HG02973 (cell line): ENCODE data around the gene SYTL4.

Source experiments
- ATAC-seq: cut with Tn5 transposase; IDR thresholded peaks from one replicate; pipeline ENCODE4 v1.9.1; 2021; ENCODE audit warnings: moderate library complexity; ENCODE audit not compliant: unreplicated experiment

SYTL4 gene

GRCh38 chrX:100649550-100650356 lies 82.2 kb downstream of the SYTL4 start:
- ATAC-seq = no peak

DNA sequence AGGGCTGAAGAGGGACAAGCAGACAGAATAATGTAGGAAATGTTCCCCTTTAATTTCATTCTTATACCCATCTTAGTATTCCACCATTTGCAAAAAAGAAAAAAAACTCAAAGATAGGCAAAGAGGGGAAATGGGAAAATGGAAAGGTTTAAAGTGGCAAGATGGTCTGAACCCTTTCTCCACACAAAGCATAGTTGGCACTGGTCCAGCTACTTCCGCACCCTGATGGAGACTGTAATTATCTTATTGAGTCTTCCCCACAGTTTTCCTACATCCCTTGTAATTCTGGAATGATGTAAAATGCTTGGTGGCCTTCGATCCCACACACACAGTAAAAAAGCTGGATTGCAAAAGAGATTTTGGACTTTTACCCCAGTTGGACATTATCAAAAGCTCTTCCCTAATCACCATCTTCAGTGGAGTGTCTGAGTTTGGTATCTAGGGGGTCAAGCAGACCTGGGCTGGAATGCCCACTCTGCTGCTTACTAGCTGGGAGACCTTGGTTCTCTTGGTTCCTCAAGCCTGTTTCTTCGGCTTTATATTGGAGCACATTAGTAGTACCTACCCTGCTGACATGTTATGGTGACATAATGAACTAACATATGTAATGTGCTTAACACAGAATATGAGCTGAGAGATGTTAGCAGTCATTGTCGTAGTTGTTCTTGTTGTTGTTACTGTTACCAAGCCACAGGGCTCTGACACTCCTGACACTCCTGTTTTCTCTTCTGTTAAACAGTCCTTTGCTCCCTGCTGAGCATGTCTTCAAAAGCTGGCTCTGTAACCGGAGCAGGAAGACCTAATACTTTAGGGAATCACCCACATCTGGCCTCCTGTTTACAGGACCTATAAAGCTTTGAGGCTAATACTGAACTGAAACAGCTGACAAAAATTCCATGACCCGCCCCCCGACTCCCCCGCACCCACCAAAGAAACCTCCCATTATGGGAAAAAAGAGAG lies 83.2 kb downstream of the SYTL4 start:
- no peak for ATAC-seq

- ATAC-seq = no peak
Observed at GRCh38 chrX:100647739-100648138, 84.2 kb downstream of the SYTL4 start.

- no peak for ATAC-seq
Observed at GRCh38 chrX:100647095-100647494, 84.8 kb downstream of the SYTL4 start.

DNA sequence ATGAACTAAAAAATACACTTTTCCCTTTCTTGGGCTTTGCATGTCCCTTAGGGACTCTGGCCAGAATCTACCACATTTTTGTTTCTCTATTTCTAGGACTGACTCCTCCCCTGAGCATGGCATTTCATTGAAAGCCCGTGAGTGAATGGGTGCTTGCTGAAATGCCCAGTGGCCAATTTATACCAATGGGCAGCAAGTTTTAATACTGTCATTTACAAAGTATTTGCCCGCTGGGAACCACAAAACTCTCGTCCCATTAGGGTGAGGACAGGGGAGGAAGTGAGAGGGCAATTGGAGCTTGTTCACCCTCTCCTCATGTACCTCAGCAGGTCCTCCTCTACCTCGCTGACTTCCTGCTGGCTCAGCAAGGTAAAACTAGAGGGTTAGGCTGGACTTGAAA lies 86.8 kb downstream of the SYTL4 start:
- no peak for ATAC-seq

DNA sequence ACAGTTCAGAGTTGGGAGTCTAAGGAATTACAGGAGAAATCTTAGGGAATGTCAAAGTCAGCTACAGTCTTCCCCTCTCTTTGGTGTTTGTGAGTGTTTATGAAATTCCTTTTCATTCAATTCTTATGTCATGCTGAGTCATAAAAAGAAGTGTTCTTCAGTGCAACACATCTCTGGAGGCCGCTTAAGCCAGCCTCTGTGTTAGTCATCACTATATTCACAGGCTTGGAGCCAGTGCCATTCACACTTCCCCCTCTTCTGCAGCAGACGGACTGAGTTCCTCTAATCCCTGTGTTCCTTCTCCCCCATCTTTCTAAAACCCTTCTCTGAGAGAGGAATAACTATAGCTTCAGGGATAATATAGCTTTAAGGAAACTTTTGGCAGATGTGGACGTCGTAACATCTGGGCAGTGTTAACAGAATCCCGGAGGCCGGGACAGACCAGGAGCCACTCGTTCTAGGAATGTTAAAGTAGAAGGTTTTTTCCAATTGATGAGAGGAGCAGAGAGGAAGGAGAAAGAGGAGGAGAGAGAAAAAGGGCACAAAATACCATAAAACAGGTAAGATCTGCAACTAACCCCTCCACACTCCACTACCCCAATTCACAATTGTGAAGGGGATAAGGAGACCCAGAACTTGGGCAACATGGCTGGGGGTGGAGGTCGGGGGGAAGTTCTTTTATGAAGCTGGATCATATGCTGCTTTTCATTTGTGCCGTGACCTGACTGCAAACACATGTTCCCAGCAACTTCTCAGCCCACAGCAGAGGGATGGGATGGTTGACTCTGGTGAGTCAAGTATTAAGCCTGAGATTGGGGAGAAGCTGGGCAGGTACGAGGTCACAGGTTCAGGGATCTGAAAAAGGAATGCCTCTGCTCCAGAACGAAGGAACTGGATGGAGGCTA lies 87.7 kb downstream of the SYTL4 start, which contains the start of gene SRPX2:
Gene SRPX2 (plus strand): TSS at position 244 of the 905 bp plus-strand sequence. CDS start 2,124 bp downstream, outside the sequence.
- ATAC-seq = no peak

DNA sequence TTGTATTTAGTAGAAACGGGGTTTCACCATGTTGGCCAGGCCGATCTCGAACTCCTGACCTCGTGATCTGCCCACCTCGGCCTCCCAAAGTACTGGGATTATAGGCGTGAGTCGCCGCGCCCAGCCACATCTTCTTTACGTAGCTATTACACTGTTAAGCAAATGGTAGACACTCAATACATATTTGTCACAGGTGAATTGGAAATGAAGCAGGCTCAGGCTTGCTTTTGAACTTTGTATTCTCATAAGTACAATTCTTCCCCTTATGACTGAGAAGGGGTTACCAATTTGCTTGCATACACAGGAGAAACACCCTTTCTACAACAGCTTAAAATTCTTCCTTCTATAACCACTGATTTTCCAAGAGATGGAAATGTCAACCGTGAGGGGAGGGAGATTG lies 88.7 kb downstream of the SYTL4 start:
- no peak for ATAC-seq

DNA sequence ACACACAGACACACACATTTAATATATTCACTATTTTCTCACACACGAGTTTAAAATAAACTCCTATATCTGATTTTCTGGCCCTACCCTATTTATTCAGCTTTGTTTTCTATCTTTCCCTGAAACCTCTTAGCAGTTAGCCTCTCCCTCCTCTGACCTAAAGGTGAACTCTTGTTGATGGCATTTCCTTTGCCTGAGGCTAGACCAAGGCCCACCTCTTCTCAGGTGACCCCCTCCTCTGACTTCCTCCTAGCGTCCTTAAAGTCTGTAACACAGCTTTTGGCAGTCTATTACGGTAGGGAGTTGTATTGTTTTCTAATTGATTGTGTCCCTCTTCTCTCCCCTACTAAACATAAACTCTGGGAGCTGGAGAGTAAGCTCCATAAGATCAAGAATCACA lies 89.6 kb downstream of the SYTL4 start:
- no peak for ATAC-seq

- peak; percentile 90 for ATAC-seq
Observed at GRCh38 chrX:100636321-100636991, 95.5 kb downstream of the SYTL4 start, which contains the start of gene TSPAN6. Gene TSPAN6, minus strand, starts transcription at chrX:100636806. Its CDS starts 112 bp downstream, at chrX:100636694.

GRCh38 chrX:100635989-100636320 lies 96.0 kb downstream of the SYTL4 start:
- ATAC-seq = no peak

- ATAC-seq = no peak
Observed at GRCh38 chrX:100635040-100635439, 96.9 kb downstream of the SYTL4 start.

- peak; percentile 89 for ATAC-seq
Observed at GRCh38 chrX:100625985-100626491, 105.9 kb downstream of the SYTL4 start.
